Measurements from ENCODE around the gene CORO2B.

The CORO2B gene

DNA sequence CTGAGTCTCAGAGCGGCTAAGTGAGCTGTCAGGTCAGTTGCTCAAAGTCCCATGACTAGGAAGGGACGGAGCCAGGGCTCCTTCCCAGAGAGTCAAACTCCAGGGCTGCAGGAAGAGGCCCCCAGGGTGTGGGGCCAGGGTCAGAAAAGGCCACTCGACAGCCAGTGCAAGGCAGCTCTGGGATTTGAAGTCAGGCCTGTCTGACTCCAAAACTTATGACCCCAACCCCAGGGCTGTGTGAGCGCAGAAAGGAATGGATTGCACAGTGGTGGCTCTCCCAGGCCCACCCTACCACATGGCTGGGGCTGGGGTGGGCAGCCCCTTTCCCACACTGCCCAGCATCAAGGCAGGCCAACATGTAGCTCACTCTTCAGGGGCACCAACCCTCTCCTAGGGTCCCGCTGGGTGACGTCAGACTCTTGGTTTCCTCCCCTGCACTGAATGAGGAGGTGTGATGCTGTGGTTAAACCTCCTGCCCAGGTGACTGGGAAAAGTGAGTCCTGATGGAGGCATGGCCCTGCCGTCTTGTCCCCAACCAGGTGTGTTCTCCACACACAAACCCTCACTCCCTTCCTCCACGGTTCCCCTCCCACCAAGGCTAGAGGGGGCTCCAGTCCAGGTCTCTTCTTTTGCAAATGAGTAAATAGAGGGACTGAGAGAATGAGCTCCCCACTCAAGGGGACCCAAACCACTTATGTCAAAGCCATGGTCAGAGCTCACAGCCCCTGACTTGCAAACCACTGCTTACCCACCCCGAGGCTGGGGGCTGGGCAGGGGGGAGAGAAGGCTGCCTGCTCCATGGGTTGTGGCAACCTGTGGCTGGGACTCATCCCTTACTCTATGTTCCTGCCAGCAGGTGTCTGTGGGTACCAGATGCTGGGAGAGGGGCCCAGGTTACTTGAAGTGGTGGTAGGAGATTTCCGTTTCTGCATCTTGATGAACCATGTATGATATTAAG lies 23.8 kb upstream of the CORO2B start:
- no peak for DNase-seq

DNA sequence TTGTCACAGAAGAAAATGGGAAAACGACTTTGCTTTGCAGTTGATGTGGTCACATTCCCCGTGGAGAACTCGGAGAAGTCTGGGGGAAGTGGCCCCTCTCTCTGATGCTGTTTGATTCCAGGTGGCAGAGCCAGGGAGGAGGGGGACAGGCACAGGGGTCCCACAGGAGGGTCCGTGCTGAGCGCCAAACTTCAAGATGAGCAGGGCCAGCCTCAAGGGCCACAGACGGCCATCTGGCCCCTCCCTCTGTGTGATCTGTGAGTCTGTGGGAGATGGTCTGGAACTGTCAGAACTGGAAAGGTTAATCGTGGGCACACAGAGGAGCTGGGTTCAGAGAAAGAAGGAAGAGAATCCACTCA lies 23.1 kb upstream of the CORO2B start:
- DNase-seq: no peak

DNA sequence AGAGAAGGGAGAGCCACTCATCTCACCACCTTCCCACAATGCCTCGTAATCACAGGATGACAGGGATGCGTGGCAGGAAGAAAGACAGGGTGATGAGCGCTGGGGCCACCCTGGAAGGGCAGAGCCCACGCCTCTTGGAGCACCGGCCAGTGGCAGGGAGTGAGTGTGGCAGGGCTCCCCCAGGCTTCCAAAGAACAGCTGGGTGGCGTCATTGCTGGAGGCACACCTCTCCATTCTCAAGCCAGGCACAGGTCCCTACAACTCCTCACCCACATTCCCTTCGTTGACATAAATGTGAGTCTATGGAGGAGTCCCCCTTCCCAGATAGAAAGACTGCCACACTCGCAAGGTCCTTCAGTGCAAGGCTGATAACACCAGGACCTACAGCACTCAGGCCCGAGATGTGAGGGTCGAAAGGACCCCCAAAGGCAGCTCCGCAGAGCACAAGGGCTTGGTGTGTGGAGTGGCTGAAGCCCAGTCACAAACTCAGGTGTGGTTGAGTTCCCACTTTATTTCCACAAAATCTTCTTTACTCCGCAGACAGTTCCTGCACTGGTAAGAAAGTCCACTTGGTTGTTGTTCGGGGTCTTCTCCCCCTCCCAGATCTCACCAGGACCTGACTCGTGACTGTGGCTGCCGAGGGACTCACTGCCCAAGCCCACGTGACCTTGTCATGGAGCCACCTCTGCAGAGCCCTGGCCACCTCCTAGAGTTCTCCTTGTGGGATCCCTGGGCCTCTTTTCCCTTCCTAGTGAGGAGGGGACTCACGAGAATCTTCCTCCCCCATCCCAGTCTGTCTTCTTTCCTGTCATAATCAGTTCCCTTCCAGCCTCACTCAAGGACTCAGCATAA lies 22.4 kb upstream of the CORO2B start:
- DNase-seq: no peak

DNA sequence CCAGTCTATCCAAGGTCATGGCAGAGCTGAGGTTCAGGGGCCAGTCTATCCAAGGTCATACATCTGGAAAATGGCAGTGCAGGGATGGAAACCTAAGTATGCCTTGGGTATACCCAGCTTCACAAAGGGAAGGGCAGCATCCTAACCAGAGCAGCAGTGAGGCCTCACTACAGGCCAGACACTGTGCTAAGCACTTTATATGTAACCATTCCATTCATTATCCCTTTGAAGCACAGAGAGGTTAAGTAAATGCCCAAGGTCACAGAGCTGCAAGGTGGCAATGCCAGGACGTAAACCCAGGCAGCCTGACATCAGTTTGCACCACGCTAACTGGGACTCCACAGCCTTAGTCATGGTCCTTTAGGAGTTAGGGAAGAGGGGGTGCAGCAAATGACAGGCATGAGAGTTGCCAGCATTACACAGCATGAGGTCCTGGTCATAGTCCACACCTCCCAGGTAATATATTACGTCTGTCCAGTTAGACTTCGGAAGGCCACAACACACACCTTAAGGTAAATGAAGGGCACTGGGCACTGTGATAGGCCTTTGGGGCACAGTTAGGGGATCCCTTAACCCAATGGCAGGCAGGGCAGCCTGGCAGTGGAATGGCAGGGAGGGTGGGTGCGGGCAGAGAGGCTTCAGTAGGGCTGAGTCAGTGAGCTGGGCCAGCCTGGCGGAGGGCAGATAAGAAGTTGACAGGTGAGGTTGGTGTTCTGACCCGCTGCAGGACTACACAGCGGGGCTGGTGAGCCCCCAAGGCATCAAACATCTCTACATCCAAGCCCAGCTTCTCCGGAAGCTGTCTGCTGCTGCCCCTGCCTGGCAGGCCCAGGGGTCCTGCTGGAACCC lies 21.1 kb upstream of the CORO2B start:
- no peak for DNase-seq

DNA sequence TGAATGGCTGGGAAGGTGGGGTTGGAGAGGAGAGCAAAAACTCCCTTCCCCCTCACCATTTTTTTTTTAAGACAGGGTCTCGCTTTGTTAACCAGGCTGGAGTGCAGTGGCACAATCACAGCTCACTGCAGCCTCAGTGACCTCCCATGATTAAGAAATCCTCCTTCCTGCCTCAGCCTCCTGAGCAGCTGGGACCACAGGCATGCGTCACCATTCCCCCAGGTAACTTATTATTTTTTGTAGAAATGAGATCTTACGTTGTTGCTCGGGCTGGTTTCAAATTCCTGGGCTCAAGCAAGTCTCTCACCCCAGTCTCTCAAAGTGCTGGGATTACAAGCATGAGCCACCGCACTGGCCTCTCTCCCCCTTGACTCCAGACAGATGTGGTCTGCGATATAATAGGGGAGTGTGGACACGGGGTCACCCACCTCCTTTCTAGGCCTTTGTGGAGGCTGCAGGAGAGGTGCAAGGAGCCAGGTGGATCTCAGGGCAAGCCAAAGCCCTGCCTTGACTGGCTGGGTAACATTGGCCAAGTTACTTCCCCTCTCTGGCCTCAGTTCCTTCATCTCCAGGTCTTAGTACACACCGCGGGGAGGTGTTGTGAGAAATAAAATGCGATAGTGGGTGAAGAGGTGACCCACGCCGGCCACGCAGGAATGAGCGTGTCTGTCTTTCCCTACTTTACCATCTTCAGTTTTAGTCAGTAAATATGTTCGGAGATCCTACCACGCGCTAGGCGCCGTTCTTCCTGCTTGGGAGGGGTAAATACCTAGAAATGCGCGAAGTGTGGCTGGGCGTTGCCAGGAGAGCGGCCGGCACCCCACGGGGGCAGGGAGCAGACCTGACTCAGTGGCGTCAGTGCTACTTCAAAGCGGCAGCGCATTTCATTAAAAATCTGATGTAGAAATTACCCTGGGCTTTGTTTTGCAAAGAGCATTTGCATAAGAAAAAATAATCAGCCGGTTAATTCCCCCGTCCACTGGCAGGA lies 20.2 kb upstream of the CORO2B start:
- no peak for DNase-seq

DNA sequence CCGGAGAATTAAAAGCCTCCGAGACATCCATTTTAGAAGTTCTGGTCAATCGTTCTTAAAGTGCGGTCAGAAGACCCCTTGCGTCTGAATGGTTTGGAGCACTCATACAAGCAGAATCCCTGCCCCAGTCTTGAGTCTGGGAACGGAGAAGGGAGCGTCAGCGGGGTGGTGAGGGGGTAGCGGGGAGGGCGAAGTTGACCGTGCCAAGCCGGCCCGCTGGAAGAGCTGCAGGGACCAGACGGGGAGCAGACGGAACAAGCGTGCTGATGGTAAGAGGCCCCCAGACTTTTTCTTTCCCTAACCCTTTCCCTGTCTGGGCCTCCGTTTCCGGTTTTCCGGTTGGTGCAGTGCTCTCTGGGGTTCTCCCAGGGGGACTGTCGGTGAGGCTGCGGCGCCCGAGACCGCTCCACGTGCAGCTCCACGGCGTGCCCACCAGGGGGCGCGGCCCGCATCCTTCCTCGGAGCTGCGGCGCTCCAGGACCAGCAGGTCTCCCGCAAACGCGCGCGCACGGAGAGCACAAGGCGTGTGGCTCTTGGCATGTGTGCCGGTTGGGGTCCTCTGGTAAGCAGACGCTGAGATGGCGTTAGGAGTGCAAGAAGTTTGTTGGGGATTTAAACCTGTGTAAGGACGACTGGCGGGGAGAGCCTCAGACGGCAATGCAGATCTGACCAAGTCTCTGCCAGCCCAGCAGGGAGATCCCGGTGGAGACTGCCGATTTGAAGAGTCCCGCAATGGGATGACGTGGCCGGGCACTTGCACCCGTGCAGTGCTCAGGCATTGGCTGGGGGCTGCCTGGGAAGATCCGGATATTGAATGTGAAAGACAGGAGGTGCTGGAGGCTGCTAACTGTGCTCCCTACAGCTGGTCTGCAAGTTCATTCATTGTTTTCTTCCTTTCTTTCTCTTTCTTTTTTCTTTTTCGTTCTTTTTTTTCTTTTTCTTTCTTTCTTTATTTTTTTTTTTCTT lies 19.2 kb upstream of the CORO2B start:
- no peak for DNase-seq

DNA sequence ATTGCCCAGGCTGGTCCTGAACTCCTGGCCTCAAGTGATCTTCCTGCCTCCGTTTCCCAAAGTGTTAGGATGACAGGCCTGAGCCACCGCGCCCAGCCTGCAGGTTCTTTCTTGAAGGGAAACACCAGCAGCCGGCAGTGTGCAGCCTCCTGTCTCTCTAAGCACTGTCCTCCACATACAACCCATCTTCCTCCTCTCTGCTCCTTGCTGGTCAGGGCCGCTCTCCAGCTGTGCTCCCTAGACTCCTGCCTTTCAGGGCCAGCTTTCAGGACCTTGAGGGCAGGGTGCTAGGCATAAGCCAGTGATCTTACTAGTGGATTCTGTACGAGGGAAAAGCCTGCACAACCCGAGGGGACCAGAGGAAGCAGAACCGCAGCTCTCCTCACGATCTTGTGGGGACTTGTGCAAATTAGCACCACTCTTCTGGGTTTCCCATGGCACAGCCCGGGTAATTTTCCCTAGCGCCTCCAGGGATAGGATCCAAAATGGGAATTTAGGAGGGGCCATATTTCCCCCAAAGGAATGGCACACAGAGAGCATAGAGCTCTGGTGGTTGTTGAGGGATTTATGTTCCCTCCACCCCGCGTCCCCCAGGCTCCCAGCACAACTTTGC lies 18.2 kb upstream of the CORO2B start:
- no peak for DNase-seq

DNA sequence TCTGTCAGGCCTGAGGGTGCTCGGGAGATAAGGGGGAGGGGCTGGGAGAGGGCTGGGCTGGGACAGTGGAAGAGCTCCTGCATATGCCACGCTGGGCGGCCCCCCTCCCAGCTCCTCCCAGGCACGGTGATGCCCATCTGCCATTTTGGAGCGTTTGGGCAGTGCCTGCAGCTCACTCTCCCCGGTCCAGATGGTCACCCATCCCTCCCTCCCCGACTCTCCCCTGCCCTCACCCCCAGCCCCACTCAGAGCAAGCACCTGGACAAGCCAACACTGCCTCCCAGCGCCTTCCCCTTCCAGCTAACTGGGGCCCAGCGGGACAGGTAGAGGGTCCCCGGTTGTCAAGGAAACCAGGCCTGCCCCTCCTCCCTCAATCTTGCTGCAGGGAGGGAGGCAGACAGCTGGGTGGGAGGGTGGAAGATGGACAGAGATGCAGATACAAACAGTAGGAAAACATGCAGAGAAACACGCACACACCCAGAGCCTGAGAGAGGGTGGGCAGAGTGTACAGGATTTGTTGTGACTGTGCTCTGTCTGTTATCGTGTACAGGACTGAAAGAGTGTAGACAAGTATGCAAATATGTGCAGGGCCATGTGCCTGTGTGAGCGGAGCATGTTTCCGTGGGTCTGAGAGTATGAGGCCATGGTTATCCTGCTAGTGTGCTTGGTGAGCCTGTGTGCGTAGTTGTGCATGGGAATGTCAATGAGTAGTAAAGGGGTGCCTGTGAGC lies 17.5 kb upstream of the CORO2B start:
- no peak for DNase-seq

DNA sequence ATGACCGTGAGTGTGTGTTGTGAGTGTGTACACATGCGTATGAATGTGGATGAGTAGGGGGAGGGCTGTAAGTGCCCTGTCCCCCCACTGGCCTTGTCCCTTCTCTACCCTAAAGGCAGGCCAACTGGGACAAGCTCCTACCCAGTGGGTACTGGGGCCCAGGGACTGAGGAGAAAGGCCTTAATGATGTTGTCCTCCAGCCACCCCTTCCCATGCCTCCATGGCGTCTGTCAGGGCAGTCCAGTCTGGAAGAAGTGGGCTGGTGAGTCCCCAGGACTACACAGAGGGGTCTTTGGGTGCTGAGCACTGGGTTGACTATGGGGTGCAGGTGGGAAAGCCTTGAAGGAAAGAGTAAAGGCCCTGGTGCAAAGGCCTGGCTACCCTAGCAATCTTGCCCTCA lies 16.9 kb upstream of the CORO2B start:
- no peak for DNase-seq

DNA sequence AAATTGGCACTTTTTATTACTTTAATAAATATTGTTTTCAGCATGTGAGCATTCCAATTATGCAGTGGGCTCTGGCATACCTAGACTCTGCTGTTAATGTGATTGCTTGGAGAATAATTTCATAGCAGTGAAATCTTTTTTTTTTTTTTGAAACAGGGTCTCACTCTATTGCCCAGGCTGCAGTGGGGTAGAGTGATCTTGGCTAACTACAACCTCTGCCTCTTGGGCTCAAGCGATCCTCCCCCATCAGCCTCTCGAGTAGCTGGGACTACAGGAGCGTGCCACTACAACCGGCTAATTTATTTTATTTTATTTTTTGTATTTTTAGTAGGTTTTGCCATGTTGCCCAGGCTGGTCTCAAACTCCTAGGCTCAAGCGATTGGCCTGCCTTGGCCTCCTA lies 14.6 kb upstream of the CORO2B start:
- DNase-seq: no peak

DNA sequence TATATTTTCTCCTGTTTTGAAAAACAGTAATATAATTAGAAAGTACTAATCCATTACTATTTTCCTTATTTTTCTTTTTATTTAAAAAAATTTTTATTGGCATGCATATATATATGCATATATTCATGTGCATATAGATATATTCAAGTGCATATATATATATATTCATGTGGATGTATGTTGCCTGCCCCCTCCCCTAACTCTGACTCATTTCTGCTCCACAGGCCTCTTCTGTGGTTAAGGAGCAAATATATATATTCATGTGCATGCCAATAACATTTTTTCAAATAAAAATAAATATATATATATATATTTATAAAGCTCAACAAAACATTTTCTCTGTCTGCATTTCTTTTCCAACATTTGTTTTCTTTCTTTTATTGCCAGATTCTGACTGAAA lies 13.6 kb upstream of the CORO2B start:
- no peak for DNase-seq

DNA sequence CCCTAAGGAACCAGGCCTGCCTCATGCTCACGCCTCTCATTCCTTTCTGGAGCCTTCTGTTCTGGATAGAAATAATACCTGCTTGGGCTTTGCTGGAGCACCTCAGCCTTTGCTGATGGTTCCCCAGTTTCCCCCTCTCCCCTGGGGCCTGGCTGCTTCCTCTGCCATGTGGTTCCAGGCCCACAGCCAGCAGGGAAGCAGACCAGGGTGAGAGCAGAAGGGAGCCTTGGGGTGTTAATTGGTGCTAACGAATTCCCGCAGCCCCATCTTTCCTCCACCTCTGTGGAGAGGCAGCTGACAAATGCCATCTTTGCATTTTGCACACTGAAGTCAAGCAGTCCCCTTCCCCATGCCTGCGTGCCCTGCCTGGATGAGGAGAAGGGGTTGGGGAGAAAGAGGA lies 13.1 kb upstream of the CORO2B start:
- DNase-seq: no peak

DNA sequence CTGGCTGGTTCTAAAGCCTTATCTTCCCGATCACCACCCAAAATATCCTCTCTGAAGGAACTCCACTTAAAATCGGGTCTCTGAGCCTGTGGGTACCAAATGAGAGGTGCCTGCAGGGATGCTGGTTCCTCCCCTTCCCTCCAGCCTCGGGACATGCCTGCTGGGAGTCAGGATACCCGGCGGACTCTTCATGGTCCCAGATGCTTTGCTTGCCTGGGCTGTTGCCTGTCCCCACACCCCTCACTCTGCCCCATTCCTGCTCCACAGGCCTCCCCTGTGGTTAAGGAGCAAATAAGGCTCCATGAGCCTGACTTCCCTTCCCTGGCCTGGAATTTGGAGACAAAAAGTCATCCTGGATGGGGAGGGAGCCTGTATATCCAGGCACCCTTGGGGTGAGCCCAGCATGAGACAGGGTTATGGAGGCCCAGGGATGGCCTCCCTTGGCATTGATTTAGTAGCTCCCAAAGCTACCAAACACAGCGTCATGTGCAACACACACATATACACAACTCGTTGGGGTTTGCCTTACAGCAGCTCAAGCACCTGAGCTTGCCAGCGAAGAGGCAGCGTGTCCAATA lies 12.3 kb upstream of the CORO2B start:
- no peak for DNase-seq

DNA sequence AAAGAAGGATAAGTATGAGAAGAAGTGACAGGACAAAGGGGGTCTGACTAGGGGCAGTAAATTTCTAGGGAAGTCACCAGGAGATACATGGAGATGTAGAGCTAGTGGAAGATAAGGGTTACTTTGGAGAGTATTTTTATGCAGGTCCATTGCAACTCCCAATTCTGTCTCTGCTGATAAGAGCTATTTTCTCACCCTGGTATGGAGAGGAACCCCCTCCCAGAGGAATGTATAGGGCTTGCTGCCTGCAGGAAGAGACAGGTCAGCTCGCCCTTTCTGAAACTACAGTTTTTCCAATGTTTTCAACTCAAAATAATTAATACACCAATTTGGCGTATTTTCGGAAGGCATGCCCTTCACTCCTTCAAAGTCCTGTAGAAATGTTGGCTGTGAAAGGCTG lies 11.4 kb upstream of the CORO2B start:
- DNase-seq: no peak

DNA sequence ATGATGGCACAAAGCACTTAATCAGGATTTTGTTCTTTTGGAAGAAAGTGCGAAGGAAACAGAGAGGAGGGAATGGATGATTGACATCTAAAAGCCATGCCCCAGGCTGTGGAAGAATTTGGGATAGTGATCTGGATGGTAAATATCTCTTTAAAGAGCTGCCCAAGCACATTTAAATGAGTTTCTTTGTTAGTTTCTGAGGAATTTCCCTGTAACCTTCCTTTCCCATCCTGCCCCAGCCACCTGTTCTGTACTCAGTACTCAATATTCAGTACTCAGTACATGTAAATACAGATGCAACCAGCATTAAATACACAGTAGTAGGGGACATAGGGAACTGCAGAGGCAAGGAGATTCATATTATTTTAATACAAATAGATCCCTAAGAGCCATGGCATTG lies 7.8 kb upstream of the CORO2B start:
- DNase-seq: no peak

DNA sequence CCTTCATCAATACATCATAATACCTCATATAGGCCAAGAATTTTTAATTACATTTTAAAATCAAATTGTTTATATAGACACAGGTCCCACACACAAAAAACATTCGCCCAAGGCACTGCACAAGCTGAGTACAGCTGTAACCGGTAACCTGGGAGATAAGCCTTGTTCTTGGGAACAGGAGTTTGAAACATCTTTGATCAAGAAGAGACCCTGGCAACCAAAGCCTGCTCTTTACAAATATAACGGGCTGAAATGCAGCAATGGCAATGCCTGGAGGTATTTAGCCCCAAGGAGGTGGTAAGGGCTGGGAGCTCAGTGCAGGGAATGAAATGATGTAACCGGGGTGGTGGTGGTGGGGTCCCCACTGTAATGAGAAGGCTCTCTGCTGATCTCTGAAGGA lies 7.2 kb upstream of the CORO2B start:
- DNase-seq: no peak

DNA sequence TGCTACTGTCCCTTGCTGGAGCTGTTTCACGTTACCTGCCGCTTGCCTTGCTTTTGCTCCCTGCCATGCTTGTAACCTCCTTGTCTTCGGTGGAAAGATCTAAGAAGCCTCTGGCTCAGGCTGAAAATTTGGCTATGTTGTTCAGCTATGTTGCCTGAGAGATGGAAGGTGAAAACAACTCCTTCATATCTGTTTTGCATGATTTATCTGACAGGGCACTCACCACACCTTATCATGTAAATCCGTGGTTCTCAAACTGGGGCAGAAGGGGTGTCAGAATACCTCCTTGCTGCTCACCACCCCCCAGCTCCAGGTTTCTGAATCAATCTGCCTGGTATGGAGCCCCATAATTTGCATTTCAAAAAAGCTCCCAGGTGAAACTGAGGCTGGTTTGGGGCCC lies 6.5 kb upstream of the CORO2B start:
- no peak for DNase-seq

DNA sequence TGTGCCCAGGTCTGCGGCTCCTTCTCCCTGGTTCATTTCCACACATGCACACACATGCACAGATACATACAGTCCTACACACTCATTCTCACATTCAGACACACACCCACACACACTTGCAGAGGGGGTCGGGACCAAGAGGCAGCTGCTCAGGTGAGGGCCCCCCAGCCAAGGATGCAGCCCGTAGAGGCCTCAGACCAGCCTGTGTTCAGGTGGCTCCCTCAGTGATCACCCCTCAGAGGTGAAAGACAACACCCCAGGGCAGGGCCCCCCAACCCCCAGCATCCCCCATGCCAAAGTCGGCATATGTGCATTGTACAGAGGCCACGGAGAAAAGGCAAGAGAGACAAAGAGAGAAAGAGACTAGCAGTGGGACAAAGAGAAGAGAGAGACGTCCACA lies 5.9 kb upstream of the CORO2B start:
- no peak for DNase-seq

DNA sequence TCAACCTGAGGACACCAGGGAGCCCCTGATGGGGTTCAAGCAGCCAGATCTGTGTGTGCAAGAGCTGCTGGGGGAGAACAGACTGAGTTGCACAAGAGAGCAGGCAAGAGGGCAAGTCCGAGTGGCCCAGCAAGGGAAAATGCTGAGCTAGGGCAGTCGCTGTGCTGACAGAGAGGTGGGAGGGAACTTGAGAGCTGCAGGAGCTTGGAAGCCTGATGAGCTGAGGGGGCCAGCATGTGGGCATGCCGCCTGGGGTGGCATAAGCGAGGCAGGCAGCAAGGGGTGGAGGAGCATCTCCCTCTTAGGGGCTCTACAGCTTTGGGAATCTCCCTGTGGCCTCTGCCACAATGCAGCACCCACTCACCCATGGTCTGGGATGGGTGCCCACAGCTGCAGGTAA lies 4.7 kb upstream of the CORO2B start:
- no peak for DNase-seq

Data from SHP77 treated with DMSO at 0.1 percent for 48 hours (cell line).